Parietal lobe (tissue), 1 donor: ENCODE measurements around the gene CPXCR1. TPM values are rescaled to one million over a fixed set of nuclear protein-coding genes. Genes with fewer than 3 reads are reported as not detected.

Source experiments
- total RNA-seq: library from RNA; depleted of rRNA; stranded (reverse); fragments of >200 nt; gene quantifications from one replicate; pipeline ENCODE4 v1.2.3, GENCODE V29; 2014

CPXCR1 gene
- total RNA-seq: not detected

GRCh38 chrX:88746925-88747324 lies at the start of gene CPXCR1:
Gene CPXCR1, plus strand, starts transcription at chrX:88747225. Its CDS starts 6,190 bp downstream, at chrX:88753415.

